HG02981 (cell line): ENCODE data around the gene MIER2.
"Not testable (repeated sequence)": the region's sequence is repeated elsewhere in the genome, so short reads cannot be mapped to it uniquely, and the experiment has no call there.

ENCODE experiments used
- ATAC-seq: cut with Tn5 transposase; IDR thresholded peaks from one replicate; pipeline ENCODE4 v1.9.1; 2021; ENCODE audit warnings: mild to moderate bottlenecking, moderate library complexity; ENCODE audit not compliant: unreplicated experiment

MIER2 gene

GRCh38 chr19:289651-290371 lies 54.8 kb downstream of the MIER2 start:
- ATAC-seq, result no peak

- no peak for ATAC-seq
Observed at GRCh38 chr19:288911-289310, 55.7 kb downstream of the MIER2 start.

- ATAC-seq, result no peak
Observed at GRCh38 chr19:287381-287871, 57.2 kb downstream of the MIER2 start.

- ATAC-seq, result no peak
Observed at GRCh38 chr19:283395-283794, 61.2 kb downstream of the MIER2 start.

- no peak for ATAC-seq
Observed at GRCh38 chr19:282501-282900, 62.1 kb downstream of the MIER2 start.

- ATAC-seq, result no peak
Observed at GRCh38 chr19:281992-282391, 62.6 kb downstream of the MIER2 start.

- no peak for ATAC-seq
Observed at GRCh38 chr19:281156-281853, 63.3 kb downstream of the MIER2 start.

GRCh38 chr19:280541-281009 lies 64.0 kb downstream of the MIER2 start:
- no peak for ATAC-seq

GRCh38 chr19:279656-280055 lies 64.9 kb downstream of the MIER2 start:
- no peak for ATAC-seq

GRCh38 chr19:279231-279630 lies 65.4 kb downstream of the MIER2 start:
- ATAC-seq, result no peak

- no peak for ATAC-seq
Observed at GRCh38 chr19:277581-278165, 66.9 kb downstream of the MIER2 start.

- ATAC-seq, result no peak
Observed at GRCh38 chr19:277131-277530, 67.5 kb downstream of the MIER2 start.

GRCh38 chr19:275958-276646 lies 68.5 kb downstream of the MIER2 start:
- ATAC-seq, result no peak

- no peak for ATAC-seq
Observed at GRCh38 chr19:275000-275399, 69.6 kb downstream of the MIER2 start.

- no peak for ATAC-seq
Observed at GRCh38 chr19:273393-273792, 71.2 kb downstream of the MIER2 start.

- no peak for ATAC-seq
Observed at GRCh38 chr19:271856-272255, 72.7 kb downstream of the MIER2 start.

- ATAC-seq, result not testable (repeated sequence)
Observed at GRCh38 chr19:270766-271318, 73.8 kb downstream of the MIER2 start.

GRCh38 chr19:269241-269640 lies 75.4 kb downstream of the MIER2 start:
- no peak for ATAC-seq

- no peak for ATAC-seq
Observed at GRCh38 chr19:262125-262524, 82.5 kb downstream of the MIER2 start.

- ATAC-seq, result not testable (repeated sequence)
Observed at GRCh38 chr19:256804-257203, 87.8 kb downstream of the MIER2 start.
